Measurements from ENCODE around the gene RNF223.
"Not testable (repeated sequence)": the region's sequence is repeated elsewhere in the genome, so short reads cannot be mapped to it uniquely, and the experiment has no call there.

Gene RNF223

DNA sequence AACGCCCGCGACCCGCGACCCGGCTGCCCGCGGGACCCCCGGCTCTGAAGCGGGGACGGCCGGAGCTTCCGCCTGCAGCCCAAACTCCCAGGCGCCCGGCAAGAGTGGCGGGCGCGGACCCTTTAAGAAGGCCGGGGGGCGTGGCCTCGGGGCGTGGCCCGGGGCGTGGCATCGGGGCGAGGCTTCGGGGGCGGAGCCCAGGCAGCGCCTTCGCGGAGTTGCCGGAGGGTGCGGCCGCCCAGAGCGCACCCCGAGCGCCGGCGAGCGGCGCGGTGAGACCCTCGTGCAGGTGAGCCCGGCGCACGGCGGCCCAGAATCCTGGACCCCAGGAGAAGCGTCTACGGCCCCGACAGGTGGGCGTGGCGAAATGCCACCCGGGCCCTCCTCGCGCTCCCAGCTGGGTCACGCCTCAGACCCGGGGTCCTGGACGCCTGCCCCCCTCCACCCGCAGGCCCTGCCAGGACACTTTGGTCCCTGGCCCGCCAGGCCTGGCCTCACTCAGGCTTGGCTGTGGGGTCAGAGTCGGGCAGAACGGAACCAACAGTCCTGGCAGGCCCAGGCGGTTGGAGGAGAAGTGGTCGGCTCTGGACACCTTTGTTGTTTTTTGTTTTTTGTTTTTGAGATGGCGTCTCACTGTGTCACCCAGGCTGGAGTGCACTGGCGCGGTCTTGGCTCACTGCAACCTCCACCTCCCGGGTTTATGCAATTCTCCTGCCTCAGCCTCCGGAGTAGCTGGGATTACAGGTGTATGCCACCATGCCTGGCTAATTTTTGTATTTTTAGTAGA, 14.4 kb downstream of the RNF223 start:
- Histone ChIP-seq H3K9ac (ENCODE audit: low read length) (peak overlapping the region; percentile 51), H3K56ac (ENCODE audit: low read length) (peak overlapping the region; percentile 70)
- no CpG with 5 or more reads among the region's 69 CpGs for WGBS (ENCODE audit: extremely low coverage, insufficient coverage, low lambda C conversion rate)

GRCh38 chr1:1058921-1059493, 15.1 kb downstream of the RNF223 start:
- no peak overlapping the region for H2BK5ac ChIP-seq (ENCODE audit: low read length)
- H3K27me3 ChIP-seq (ENCODE audit: insufficient read depth, low read length, poor library complexity), result peaks cover 5% of the 10 kb centered on the region
- H3K79me2 ChIP-seq (ENCODE audit: control insufficient read depth, insufficient read depth, low read length), result no peaks in the 10 kb centered on the region
- H2BK120ac ChIP-seq (ENCODE audit: low read depth, low read length), result no peak overlapping the region
- H3K23ac ChIP-seq (ENCODE audit: low read length), result no peak overlapping the region
- peak overlapping the region; percentile 31 for H3K18ac ChIP-seq (ENCODE audit: low read length)
- peak overlapping the region; percentile 67 for H3K56ac ChIP-seq (ENCODE audit: low read length)
- no peaks in the 10 kb centered on the region for H3K79me1 ChIP-seq (ENCODE audit: low read length)
- H3K9ac ChIP-seq (ENCODE audit: low read length), result peak overlapping the region; percentile 64
- no peak overlapping the region for H2BK15ac ChIP-seq (replicated peaks; ENCODE audit: low read depth)
- H3K36me3 ChIP-seq (ENCODE audit: control insufficient read depth, insufficient read depth, low read length), result no peaks in the 10 kb centered on the region
- no peak overlapping the region for H3K4me3 ChIP-seq (ENCODE audit: low read length)
- H3K4me2 ChIP-seq (ENCODE audit: low read length), result peak overlapping the region; percentile 80
- no peak overlapping the region for H3K4ac ChIP-seq (ENCODE audit: low read depth, low read length)
- no peak overlapping the region for H2AK5ac ChIP-seq (ENCODE audit: low read length)
- peak; percentile 42 for DNase-seq
- H4K8ac ChIP-seq (ENCODE audit: low read depth, low read length), result no peak overlapping the region
- no CpG with 5 or more reads among the region's 48 CpGs for WGBS (ENCODE audit: extremely low coverage, insufficient coverage, low lambda C conversion rate)
- H3K4me1 ChIP-seq (ENCODE audit: control insufficient read depth, low read depth, low read length), result no peaks in the 10 kb centered on the region
- H3K27ac ChIP-seq (ENCODE audit: low read depth, low read length), result no peak overlapping the region
- no peak overlapping the region for H4K5ac ChIP-seq (ENCODE audit: low read length)

More for the DNA sequence above, 14.4 kb downstream of the RNF223 start:
- no peak overlapping the region for H4K8ac ChIP-seq (ENCODE audit: low read depth, low read length)
- H3K4me1 ChIP-seq (ENCODE audit: control insufficient read depth, low read depth, low read length), result no peaks in the 10 kb centered on the region
- no peaks in the 10 kb centered on the region for H3K79me2 ChIP-seq (ENCODE audit: control insufficient read depth, insufficient read depth, low read length)
- H2AK5ac ChIP-seq (ENCODE audit: low read length), result no peak overlapping the region
- H3K4ac ChIP-seq (ENCODE audit: low read depth, low read length), result no peak overlapping the region
- DNase-seq, result peak; percentile 73
- H3K4me2 ChIP-seq (ENCODE audit: low read length), result peak overlapping the region; percentile 73
- no peak overlapping the region for H2BK15ac ChIP-seq (replicated peaks; ENCODE audit: low read depth)
- no peak overlapping the region for H2BK120ac ChIP-seq (ENCODE audit: low read depth, low read length)
- H3K18ac ChIP-seq (ENCODE audit: low read length), result peak overlapping the region; percentile 31
- H4K5ac ChIP-seq (ENCODE audit: low read length), result no peak overlapping the region
- H2BK5ac ChIP-seq (ENCODE audit: low read length), result no peak overlapping the region
- no peaks in the 10 kb centered on the region for H3K79me1 ChIP-seq (ENCODE audit: low read length)
- peak overlapping the region; percentile 83 for H3K23ac ChIP-seq (ENCODE audit: low read length)
- no peak overlapping the region for H3K4me3 ChIP-seq (ENCODE audit: low read length)
- H3K27me3 ChIP-seq (ENCODE audit: insufficient read depth, low read length, poor library complexity), result peaks cover 5% of the 10 kb centered on the region
- no peaks in the 10 kb centered on the region for H3K36me3 ChIP-seq (ENCODE audit: control insufficient read depth, insufficient read depth, low read length)
- H3K27ac ChIP-seq (ENCODE audit: low read depth, low read length), result no peak overlapping the region

DNA sequence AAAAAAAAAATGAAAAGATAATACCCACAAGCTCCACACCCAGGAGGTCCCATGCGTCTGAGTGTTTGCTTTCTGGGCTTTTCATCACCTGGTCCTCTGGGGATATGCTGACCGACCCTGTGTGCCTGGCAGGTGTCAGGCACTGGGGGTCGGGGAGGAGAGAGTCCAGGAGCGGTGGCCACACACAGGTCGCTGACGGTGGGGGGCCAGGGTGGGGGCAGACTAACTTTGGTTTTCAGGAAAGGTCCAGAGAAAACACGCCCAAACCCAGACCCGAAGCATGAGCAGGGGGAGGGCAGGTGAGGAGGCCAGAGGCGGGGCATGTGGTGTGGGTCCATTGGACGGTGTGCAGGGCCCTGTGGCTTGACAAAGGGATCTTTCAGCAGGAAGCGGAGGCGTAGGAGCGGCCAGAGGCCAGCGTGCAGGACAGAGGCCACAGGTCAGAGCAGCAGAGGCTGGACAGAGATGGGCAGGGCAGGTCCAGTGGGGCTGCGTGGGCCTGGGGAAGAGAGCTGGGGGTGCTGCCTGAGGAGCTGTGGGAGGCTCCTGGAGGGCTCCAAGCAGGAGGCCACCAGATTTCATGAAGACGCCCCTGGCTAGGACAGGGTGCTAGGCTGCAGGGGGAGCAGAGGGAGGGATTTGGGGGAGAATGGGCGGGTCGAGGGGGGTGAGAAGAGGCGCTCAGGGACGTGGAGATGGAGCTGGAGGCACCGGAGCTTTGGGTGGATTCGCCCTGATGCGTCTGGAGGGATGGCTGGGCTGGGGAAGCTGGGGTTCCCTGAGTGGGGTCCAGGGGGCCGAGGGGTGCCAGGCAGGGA, 15.8 kb downstream of the RNF223 start:
- H3K18ac ChIP-seq (ENCODE audit: low read length), result no peak overlapping the region
- no peak overlapping the region for H2BK5ac ChIP-seq (ENCODE audit: low read length)
- no CpG with 5 or more reads among the region's 24 CpGs for WGBS (ENCODE audit: extremely low coverage, insufficient coverage, low lambda C conversion rate)
- H3K4me3 ChIP-seq (ENCODE audit: low read length), result no peak overlapping the region
- H3K4ac ChIP-seq (ENCODE audit: low read depth, low read length), result no peak overlapping the region
- no peaks in the 10 kb centered on the region for H3K36me3 ChIP-seq (ENCODE audit: control insufficient read depth, insufficient read depth, low read length)
- no peak overlapping the region for H3K23ac ChIP-seq (ENCODE audit: low read length)
- no peak for DNase-seq
- no peak overlapping the region for H3K9ac ChIP-seq (ENCODE audit: low read length)
- H2BK120ac ChIP-seq (ENCODE audit: low read depth, low read length), result no peak overlapping the region
- H4K8ac ChIP-seq (ENCODE audit: low read depth, low read length), result no peak overlapping the region
- peaks cover 5% of the 10 kb centered on the region for H3K27me3 ChIP-seq (ENCODE audit: insufficient read depth, low read length, poor library complexity)
- no peaks in the 10 kb centered on the region for H3K4me1 ChIP-seq (ENCODE audit: control insufficient read depth, low read depth, low read length)
- no peak overlapping the region for H3K4me2 ChIP-seq (ENCODE audit: low read length)
- no peak overlapping the region for H4K5ac ChIP-seq (ENCODE audit: low read length)
- no peak overlapping the region for H2AK5ac ChIP-seq (ENCODE audit: low read length)
- no peaks in the 10 kb centered on the region for H3K79me1 ChIP-seq (ENCODE audit: low read length)
- H2BK15ac ChIP-seq (replicated peaks; ENCODE audit: low read depth), result no peak overlapping the region
- no peak overlapping the region for H3K27ac ChIP-seq (ENCODE audit: low read depth, low read length)
- no peaks in the 10 kb centered on the region for H3K79me2 ChIP-seq (ENCODE audit: control insufficient read depth, insufficient read depth, low read length)
- H3K56ac ChIP-seq (ENCODE audit: low read length), result no peak overlapping the region

- no CpG with 5 or more reads among the region's 15 CpGs for WGBS (ENCODE audit: extremely low coverage, insufficient coverage, low lambda C conversion rate)
- H3K56ac ChIP-seq (ENCODE audit: low read length); H3K36me3 ChIP-seq (ENCODE audit: control insufficient read depth, insufficient read depth, low read length); H2BK120ac ChIP-seq (ENCODE audit: low read depth, low read length); H4K8ac ChIP-seq (ENCODE audit: low read depth, low read length); H3K27ac ChIP-seq (ENCODE audit: low read depth, low read length); H3K4me1 ChIP-seq (ENCODE audit: control insufficient read depth, low read depth, low read length); H2BK5ac ChIP-seq (ENCODE audit: low read length); H3K27me3 ChIP-seq (ENCODE audit: insufficient read depth, low read length, poor library complexity); H3K79me2 ChIP-seq (ENCODE audit: control insufficient read depth, insufficient read depth, low read length); H3K18ac ChIP-seq (ENCODE audit: low read length); H3K23ac ChIP-seq (ENCODE audit: low read length); H3K4me3 ChIP-seq (ENCODE audit: low read length); H3K4me2 ChIP-seq (ENCODE audit: low read length); DNase-seq; H4K5ac ChIP-seq (ENCODE audit: low read length); H2AK5ac ChIP-seq (ENCODE audit: low read length); H3K79me1 ChIP-seq (ENCODE audit: low read length); H2BK15ac ChIP-seq (replicated peaks; ENCODE audit: low read depth); H3K9ac ChIP-seq (ENCODE audit: low read length); H3K4ac ChIP-seq (ENCODE audit: low read depth, low read length): not testable (repeated sequence)
These were observed 16.4 kb downstream of the RNF223 start for GRCh38 chr1:1057769-1058087.

GRCh38 chr1:1055841-1056736, 18.0 kb downstream of the RNF223 start:
- Histone ChIP-seq H3K79me2 (ENCODE audit: control insufficient read depth, insufficient read depth, low read length) (no peaks in the 10 kb centered on the region), H2BK5ac (ENCODE audit: low read length) (no peak overlapping the region), H2BK15ac (replicated peaks; ENCODE audit: low read depth) (no peak overlapping the region), H3K36me3 (ENCODE audit: control insufficient read depth, insufficient read depth, low read length) (peaks cover 4% of the 10 kb centered on the region), H3K18ac (ENCODE audit: low read length) (no peak overlapping the region), H3K79me1 (ENCODE audit: low read length) (no peaks in the 10 kb centered on the region), H2BK120ac (ENCODE audit: low read depth, low read length) (no peak overlapping the region), H3K4me1 (ENCODE audit: control insufficient read depth, low read depth, low read length) (no peaks in the 10 kb centered on the region), H3K9ac (ENCODE audit: low read length) (no peak overlapping the region), H4K5ac (ENCODE audit: low read length) (no peak overlapping the region), H4K8ac (ENCODE audit: low read depth, low read length) (no peak overlapping the region), H3K27me3 (ENCODE audit: insufficient read depth, low read length, poor library complexity) (peaks cover 5% of the 10 kb centered on the region), H3K4me2 (ENCODE audit: low read length) (no peak overlapping the region), H2AK5ac (ENCODE audit: low read length) (no peak overlapping the region), H3K23ac (ENCODE audit: low read length) (no peak overlapping the region), H3K4ac (ENCODE audit: low read depth, low read length) (no peak overlapping the region), H3K4me3 (ENCODE audit: low read length) (no peak overlapping the region), H3K27ac (ENCODE audit: low read depth, low read length) (no peak overlapping the region), H3K56ac (ENCODE audit: low read length) (no peak overlapping the region)
- no peak for DNase-seq
- WGBS (ENCODE audit: extremely low coverage, insufficient coverage, low lambda C conversion rate), result no CpG with 5 or more reads among the region's 50 CpGs

Data from mesendoderm (in vitro differentiated cells).